ENCODE measurements around the gene ECT2L.

GRCh38 chr6:138817799-138818198 lies 21.9 kb downstream of the ECT2L start:
- TF ChIP-seq, protein P1, sequence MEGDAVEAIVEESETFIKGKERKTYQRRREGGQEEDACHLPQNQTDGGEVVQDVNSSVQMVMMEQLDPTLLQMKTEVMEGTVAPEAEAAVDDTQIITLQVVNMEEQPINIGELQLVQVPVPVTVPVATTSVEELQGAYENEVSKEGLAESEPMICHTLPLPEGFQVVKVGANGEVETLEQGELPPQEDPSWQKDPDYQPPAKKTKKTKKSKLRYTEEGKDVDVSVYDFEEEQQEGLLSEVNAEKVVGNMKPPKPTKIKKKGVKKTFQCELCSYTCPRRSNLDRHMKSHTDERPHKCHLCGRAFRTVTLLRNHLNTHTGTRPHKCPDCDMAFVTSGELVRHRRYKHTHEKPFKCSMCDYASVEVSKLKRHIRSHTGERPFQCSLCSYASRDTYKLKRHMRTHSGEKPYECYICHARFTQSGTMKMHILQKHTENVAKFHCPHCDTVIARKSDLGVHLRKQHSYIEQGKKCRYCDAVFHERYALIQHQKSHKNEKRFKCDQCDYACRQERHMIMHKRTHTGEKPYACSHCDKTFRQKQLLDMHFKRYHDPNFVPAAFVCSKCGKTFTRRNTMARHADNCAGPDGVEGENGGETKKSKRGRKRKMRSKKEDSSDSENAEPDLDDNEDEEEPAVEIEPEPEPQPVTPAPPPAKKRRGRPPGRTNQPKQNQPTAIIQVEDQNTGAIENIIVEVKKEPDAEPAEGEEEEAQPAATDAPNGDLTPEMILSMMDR (IDR thresholded peaks at IDR 0.05) = no peak
- no peak for TF ChIP-seq POLR2A (IDR thresholded peaks at IDR 0.05)

Data from testis (tissue), 2 donors.